Small intestine (tissue), 7 donors: ENCODE results near the gene KLHL29. TPM values are rescaled to one million over a fixed set of nuclear protein-coding genes. Genes with fewer than 3 reads are reported as not detected.

Source experiments
- DNase-seq, 2 donors: peaks; one replicate each; pipeline versions ENCODE4 v3.0.0 to v3.0.0-alpha.2; 2013
- FAIRE-seq: peaks from 2 replicates; lab custom pipeline; 2012; peaks lifted over from hg19 to GRCh38; lab: Jason Lieb, UNC
- H3K27ac ChIP-seq, 3 donors: one replicate each; pipeline ENCODE4 v1.5.1; 2013; ENCODE audit warnings: low read length in 2 of 3, mild to moderate bottlenecking in 2 of 3, control low read depth in 1 of 3, inconsistent platforms in 1 of 3, low read depth in 1 of 3, moderate library complexity in 1 of 3
- H3K27me3 ChIP-seq, 3 donors: one replicate each; pipeline ENCODE4 v1.6.1; 2013; ENCODE audit warnings: low read length in 3 of 3, inconsistent platforms in 1 of 3; ENCODE audit not compliant: control insufficient read depth in 3 of 3, insufficient read depth in 3 of 3
- H3K36me3 ChIP-seq, 3 donors: one replicate each; pipeline ENCODE4 v1.6.1; 2013; ENCODE audit warnings: low read length in 3 of 3, inconsistent platforms in 1 of 3, low read depth in 1 of 3, mild to moderate bottlenecking in 1 of 3, moderate library complexity in 1 of 3; ENCODE audit not compliant: control insufficient read depth in 3 of 3, insufficient read depth in 2 of 3
- H3K4me1 ChIP-seq, 3 donors: one replicate each; pipeline ENCODE4 v1.6.1; 2013; ENCODE audit warnings: low read length in 2 of 3, inconsistent platforms in 1 of 3, low read depth in 1 of 3, mild to moderate bottlenecking in 1 of 3, moderate library complexity in 1 of 3; ENCODE audit not compliant: control insufficient read depth in 3 of 3, insufficient read depth in 2 of 3
- H3K4me3 ChIP-seq, 3 donors: one replicate each; pipeline ENCODE4 v1.5.1; 2013; ENCODE audit warnings: low read length in 3 of 3, control low read depth in 1 of 3, inconsistent platforms in 1 of 3, low read depth in 1 of 3, mild to moderate bottlenecking in 1 of 3, moderate library complexity in 1 of 3
- H3K9me3 ChIP-seq, 2 donors: one replicate each; pipeline ENCODE4 v1.6.1; 2013; ENCODE audit warnings: low read depth in 1 of 2, low read length in 1 of 2; ENCODE audit not compliant: control insufficient read depth in 2 of 2, insufficient read depth in 1 of 2
- WGBS, 3 donors: extraction: QIAGEN DNeasy Blood & Tissue Kit; methylation state at CpG; one replicate each; pipeline ENCODE4 v1.1.7; 2013; 5-methylcytosine and 5-hydroxymethylcytosine counted together
- polyA plus RNA-seq, 4 donors: library from polyadenylated mRNA; stranded (reverse) in 3 of 4; unstranded in 1 of 4; fragments of 200-250 nt in 3 of 4; fragments of 120-200 nt in 1 of 4; gene quantifications; one replicate each; pipeline versions ENCODE4 v1.2.1 to v1.2.3, GENCODE V29; 2013
- donor health status: healthy with polysubstance abuse.
- donor health status: control.
- donor health status: control.
- donor health status: Bipolar disorder and iron deficiency.
- donor health status: healthy.

The KLHL29 gene
- polyA plus RNA-seq, 4 donors, result 0.22 to 2.7 (median 1.4) TPM

- no peak for DNase-seq
- Histone ChIP-seq H3K36me3 (peaks cover 0 to 3% (median 0%) of the 10 kb centered on the region in 3 donors), H3K27me3 (peaks cover 0 to under 1% (median 0%) of the 10 kb centered on the region in 3 donors), H3K4me3 (no peak overlapping the region), H3K4me1 (no peaks in the 10 kb centered on the region), H3K9me3 (no peaks in the 10 kb centered on the region), H3K27ac (no peak overlapping the region)
- WGBS, 3 donors, result 78 to 80% (median 79%) methylated on average over 11 of the region's 11 CpGs
- FAIRE-seq, result no peak
These were observed 37.4 kb downstream of the KLHL29 start for GRCh38 chr2:23422089-23423061.

GRCh38 chr2:23423062-23423872, 38.3 kb downstream of the KLHL29 start:
- WGBS, 3 donors, result 86 to 94% (median 89%) methylated on average over 31 of the region's 31 CpGs
- no peak for FAIRE-seq
- Histone ChIP-seq H3K9me3 (no peaks in the 10 kb centered on the region), H3K27ac (peak overlapping the region in 1 of 3 donors; percentile 11), H3K36me3 (peaks cover 0 to 2% (median 0%) of the 10 kb centered on the region in 3 donors), H3K4me3 (no peak overlapping the region), H3K27me3 (no peaks in the 10 kb centered on the region), H3K4me1 (no peaks in the 10 kb centered on the region)
- DNase-seq, result no peak

GRCh38 chr2:23423873-23424680, 39.1 kb downstream of the KLHL29 start:
- Histone ChIP-seq H3K27me3 (no peaks in the 10 kb centered on the region), H3K4me3 (no peak overlapping the region), H3K9me3 (no peaks in the 10 kb centered on the region), H3K27ac (peak overlapping the region in 1 of 3 donors; percentile 11), H3K4me1 (no peaks in the 10 kb centered on the region), H3K36me3 (peaks cover 0 to 5% (median 0%) of the 10 kb centered on the region in 3 donors)
- DNase-seq (no peak), FAIRE-seq (no peak)
- WGBS, 3 donors, result 78 to 86% (median 82%) methylated on average over 16 of the region's 16 CpGs

GRCh38 chr2:23425338-23425871, 40.4 kb downstream of the KLHL29 start:
- FAIRE-seq (no peak), DNase-seq (no peak)
- H3K27me3 ChIP-seq, result no peaks in the 10 kb centered on the region
- H3K4me3 ChIP-seq, result no peak overlapping the region
- WGBS, 3 donors, result 46 to 71% (median 58%) methylated on average over 9 of the region's 9 CpGs
- H3K36me3 ChIP-seq, result peaks cover 0 to 4% (median 0%) of the 10 kb centered on the region in 3 donors
- no peaks in the 10 kb centered on the region for H3K9me3 ChIP-seq
- H3K27ac ChIP-seq, result no peak overlapping the region
- no peaks in the 10 kb centered on the region for H3K4me1 ChIP-seq

GRCh38 chr2:23425885-23426262, 40.9 kb downstream of the KLHL29 start:
- FAIRE-seq, result no peak
- 74 to 87% (median 82%) methylated on average over 3 of the region's 3 CpGs for WGBS, 3 donors
- peak overlapping the region in 1 of 3 donors; percentile 64 for H3K27ac ChIP-seq

GRCh38 chr2:23426263-23426905, 41.4 kb downstream of the KLHL29 start:
- peaks cover 0 to 4% (median 0%) of the 10 kb centered on the region in 3 donors for H3K36me3 ChIP-seq
- H3K27ac ChIP-seq, result peak overlapping the region in 1 of 3 donors; percentile 64
- 73 to 88% (median 86%) methylated on average over 12 of the region's 12 CpGs for WGBS, 3 donors
- H3K4me1 ChIP-seq, result no peaks in the 10 kb centered on the region
- H3K4me3 ChIP-seq, result no peak overlapping the region
- no peak for FAIRE-seq
- no peak for DNase-seq
- H3K9me3 ChIP-seq, result no peaks in the 10 kb centered on the region
- H3K27me3 ChIP-seq, result no peaks in the 10 kb centered on the region

More at GRCh38 chr2:23425885-23426262, 40.9 kb downstream of the KLHL29 start:
- DNase-seq, result no peak
- no peak overlapping the region for H3K4me3 ChIP-seq
- H3K36me3 ChIP-seq, result peaks cover 0 to 4% (median 0%) of the 10 kb centered on the region in 3 donors
- no peaks in the 10 kb centered on the region for H3K27me3 ChIP-seq
- H3K9me3 ChIP-seq, result no peaks in the 10 kb centered on the region
- no peaks in the 10 kb centered on the region for H3K4me1 ChIP-seq

GRCh38 chr2:23427350-23427749, 42.4 kb downstream of the KLHL29 start:
- H3K4me1 ChIP-seq, result no peaks in the 10 kb centered on the region
- peaks cover 0 to 4% (median 0%) of the 10 kb centered on the region in 3 donors for H3K36me3 ChIP-seq
- FAIRE-seq, result no peak
- no peak for DNase-seq
- H3K4me3 ChIP-seq, result no peak overlapping the region
- 78 to 84% (median 80%) methylated on average over 8 of the region's 8 CpGs for WGBS, 3 donors
- no peaks in the 10 kb centered on the region for H3K9me3 ChIP-seq
- peak overlapping the region in 1 of 3 donors; percentile 64 for H3K27ac ChIP-seq
- no peaks in the 10 kb centered on the region for H3K27me3 ChIP-seq
